HG02973 (cell line): ENCODE data around the gene FMOD.

Experiments
- ATAC-seq: cut with Tn5 transposase; IDR thresholded peaks from one replicate; pipeline ENCODE4 v1.9.1; 2021; ENCODE audit warnings: moderate library complexity; ENCODE audit not compliant: unreplicated experiment

Gene FMOD

DNA sequence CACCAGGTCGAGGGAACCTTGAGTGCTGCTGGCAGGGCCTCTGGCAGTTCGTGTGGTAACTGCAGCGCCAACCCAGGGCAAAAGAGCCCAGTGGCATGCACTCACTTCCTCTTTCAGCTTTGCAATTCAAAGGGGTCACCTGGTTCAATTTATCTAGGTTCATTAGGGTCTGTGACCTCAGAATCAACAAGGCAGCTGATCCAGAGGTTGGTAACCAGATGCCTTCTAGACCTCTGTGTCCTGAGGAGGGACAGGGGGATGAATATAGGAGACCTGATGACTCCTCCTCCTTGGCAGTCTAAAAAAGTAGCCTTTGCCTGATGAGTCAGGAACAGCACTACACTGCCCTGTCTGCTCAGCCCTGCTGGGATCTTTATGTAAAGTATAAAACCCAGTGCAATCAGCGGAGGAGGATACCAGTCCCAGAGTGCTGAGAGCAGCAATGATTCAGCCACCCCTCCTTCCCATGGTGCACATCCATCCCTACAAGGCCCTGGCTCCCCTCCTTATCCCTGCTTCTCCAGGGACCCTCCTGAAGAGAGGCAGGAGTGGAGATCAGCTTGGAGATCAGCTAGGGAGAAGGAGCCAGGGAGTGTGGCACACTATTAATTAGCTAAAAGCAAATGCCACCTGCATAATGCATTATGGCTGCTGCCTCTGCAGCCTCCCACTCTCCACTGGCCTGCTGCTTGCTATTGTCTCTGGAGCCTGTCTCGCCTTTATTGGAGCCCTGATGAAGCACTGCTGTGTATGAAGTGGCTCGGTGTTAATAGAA lies 11.2 kb upstream of the FMOD start:
- no peak for ATAC-seq

DNA sequence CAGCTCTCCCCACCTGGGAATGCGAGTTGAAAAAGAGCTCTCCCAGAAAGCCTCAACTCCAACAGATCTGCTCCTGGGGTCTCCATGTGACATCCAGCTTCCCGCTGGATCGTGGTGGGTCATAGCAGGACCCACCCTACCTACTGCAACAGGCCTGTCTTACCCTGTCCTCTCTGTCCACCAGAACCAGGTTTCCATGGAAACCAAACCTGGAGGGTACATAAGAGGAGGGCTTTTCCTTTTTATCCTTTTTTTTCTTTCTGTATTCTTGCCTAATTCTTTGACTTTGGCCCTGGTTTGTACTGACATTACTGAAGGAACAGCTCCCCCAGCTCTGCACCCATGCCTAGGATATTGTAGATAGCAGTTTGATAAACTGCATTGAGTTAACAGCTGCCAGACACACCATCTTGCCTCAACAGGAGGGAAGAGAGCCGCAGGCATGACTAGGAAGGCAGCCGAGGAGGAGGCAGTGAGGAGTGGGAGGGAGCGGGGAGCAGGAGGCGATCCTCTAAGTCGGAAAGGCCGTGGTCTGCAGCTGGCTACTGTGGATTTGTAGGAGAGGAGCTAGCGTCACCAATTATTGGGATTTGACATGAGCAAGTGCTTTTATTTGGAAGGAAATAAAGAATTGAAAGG lies 9.7 kb upstream of the FMOD start:
- no peak for ATAC-seq

DNA sequence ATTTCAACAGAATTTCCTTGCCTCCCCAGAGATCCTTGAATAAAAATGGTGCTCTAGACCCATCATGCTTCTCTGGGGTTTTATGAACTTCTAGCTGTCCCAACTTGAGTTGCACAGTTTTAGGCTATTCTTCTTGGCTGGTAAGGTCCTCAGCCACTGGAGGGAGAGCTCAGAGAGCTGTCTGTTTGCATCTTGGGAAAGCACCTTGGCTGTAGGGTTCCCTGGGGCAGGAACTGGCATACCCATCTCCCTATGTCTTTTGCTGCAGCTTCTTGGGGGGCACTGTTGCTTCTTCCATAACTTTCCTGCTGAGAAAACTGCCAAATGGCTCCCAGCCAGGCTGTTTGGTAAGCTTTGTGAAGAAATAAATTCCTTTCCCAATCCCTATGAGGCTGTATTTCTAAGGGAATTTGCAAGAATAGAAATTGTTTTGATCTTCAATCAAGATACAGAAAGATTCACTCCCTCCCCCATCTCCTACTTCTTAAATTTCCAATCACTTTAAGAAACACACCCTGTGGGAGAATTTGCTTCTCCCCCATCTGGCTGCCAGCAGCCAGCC lies 8.2 kb upstream of the FMOD start:
- ATAC-seq: no peak

DNA sequence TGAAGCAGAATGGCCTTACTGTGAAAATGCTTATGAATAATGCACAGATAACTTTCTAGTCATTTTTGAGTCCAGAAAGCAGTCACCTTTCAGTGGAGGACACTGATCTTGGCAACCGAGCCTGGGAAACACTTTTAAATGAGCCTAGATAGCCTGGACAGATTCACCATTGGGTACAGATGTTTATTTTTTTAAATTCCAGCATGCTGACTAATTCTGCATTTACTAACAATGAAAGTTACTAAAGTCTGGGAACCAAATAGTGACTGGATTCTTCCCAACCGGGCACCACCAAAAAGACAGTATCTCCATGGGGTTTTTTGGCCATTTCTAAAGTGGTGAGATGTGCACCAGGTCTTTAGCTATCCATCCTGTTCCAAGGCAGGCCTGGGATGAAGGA lies 3.3 kb upstream of the FMOD start:
- no peak for ATAC-seq

DNA sequence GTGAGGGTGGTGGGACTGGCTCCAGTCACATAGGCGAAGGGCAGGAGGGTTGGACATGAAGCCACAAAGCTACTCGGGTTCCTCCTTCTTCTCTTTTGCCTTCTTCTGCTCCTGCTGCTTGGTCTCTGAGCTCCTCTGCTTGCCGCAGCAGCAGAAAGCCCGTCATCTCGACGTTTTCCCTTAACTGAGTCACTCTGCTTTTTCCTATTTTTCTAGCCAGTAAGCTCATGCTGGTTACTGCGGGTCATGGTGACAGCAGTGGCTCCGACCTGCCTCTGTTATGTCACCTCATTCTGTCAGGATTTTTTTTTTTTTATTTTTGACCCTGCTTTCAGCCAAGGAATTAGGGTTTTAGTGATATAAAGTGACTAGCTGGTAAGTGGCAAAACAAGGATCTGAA lies 2.6 kb upstream of the FMOD start:
- ATAC-seq: no peak

DNA sequence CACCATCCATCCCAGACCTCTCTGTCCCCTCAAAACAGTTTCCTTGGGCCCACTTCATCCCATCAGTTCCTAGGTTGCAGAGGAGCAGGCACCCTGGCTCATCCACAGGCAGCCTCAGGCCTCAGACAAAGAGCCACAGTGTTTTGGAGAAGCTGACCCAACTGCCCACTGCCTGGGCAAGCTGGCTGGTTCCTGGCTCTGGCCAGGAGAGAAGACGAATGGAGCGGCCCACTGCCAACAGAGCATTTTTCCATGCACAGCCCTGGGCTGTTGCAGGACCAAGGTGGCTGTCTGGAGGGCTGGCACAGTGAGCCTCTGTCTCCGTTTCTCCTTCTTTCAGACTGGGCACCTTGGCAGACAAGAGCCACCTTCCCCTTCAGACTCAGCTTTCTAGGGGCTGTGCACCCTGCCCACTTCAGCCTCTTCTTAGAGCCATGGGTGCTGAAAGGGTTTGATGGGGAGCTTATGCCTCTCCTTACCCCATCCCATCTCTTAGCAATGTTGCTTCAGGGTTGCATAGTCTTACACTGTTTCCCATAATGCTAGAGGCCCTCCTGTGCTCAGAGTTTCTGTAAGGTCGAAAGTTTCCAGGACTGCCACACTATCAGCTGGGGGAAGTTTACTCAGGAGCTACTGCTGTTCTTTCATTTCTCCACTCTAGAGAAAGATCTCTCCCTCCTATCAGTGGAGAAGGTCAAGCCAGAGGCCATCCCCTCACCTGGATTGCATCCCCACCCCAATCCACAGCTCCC lies 973 bp downstream of the FMOD start:
- no peak for ATAC-seq

DNA sequence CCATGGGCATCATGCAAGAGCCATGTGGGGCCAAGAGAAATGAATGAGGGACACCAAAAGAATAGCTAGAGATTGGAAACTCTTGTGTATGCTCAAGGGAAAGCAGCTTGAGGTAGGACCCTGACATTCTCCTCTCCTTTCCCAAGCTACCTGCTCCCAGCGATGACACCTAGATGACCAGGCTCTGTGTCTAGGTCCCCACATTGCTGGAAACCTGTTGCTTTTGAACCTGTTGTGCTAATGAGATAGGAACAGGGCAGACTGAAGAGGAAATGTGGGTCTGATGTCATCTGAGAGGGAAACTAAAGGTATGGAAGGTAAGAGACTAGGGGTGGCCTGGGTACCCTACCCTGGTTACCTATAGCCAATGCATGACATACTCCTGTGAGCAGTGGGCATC lies 1.8 kb downstream of the FMOD start:
- no peak for ATAC-seq

DNA sequence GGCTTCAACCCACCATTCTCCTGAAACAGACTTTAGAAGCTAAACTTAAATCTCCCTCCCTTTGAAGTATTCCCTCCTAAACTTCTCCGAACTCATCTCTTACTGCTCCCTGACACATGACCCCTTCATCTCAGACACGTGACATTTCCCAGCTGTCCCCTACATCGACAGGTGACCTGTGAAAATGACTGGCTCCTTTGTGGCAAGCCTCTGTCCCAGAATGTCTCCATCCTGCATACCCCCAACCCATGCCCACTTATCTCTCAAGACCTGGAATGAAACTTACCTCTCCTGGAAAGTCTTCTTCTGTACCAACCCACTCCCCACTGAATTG lies 4.2 kb downstream of the FMOD start:
- no peak for ATAC-seq

DNA sequence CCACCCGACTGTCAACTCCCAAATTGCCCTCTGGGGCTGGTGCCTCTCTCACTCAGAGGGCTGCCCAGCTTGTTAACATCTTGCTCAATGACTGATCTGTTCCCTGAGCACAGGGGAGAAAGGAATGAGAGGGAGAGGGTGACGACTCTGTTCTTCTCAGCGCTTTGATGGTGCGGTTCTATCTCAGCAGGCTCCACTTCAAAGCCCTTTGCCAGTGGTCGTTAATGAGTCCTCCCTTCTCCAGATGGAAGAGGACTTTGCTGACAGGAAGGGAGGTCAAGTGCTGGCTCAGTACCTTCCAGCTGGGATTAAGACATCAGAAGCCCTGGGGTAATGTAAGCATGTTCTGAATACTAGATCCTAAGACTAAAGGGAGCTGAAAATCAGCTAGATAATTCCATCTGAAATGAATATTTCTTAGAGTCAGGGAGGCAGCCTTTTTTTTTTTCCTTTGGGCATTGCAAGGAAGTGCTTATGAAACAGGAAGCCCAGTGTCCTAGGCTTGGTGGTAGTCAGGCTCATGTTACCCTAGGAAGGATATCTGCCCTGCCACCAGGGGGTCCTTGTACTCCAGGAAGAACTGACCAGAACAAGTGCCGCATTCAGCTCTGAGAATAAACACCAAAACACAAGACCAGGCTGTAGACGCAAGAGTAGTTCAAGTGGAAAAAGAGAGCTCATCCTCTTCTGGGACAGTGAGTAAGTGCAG lies 4.7 kb downstream of the FMOD start:
- ATAC-seq: no peak

DNA sequence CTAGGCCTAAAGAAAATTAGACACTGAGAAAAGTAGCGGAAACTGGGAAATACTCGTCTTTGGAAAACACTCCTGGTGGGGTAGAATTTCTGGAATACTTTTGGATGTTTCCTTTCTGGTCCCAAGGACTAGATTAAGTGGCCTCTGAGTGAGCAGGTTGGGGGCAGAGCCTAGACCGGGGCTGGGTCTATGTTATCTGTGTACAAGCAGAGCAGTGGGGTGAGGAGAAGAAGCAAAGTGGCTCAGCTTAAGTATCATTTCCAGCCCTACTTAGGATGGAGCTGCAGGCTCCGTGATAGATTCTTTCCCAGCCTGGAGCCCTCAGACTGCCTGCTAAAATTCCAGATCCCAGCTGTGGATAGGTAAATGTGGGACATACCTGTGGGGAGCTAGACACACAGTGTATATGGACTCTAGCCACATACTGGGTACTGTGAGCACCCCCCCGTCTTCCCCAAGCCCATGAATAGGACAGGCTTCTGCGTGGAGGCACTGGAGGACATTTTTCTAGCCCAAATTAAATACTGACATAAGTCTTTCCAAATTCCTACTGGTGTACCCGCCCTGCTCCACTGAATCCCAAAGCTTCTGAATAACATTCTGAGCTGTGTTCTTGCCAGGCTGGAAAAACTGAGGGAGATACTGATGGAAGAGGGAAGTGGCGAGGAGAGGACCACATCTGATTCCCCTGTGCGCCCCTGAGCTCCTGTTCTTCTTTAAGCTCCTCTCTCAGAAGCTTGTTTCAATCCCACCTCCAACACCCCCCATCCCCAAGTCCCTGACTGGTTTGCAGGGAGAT lies 6.8 kb downstream of the FMOD start:
- no peak for ATAC-seq

DNA sequence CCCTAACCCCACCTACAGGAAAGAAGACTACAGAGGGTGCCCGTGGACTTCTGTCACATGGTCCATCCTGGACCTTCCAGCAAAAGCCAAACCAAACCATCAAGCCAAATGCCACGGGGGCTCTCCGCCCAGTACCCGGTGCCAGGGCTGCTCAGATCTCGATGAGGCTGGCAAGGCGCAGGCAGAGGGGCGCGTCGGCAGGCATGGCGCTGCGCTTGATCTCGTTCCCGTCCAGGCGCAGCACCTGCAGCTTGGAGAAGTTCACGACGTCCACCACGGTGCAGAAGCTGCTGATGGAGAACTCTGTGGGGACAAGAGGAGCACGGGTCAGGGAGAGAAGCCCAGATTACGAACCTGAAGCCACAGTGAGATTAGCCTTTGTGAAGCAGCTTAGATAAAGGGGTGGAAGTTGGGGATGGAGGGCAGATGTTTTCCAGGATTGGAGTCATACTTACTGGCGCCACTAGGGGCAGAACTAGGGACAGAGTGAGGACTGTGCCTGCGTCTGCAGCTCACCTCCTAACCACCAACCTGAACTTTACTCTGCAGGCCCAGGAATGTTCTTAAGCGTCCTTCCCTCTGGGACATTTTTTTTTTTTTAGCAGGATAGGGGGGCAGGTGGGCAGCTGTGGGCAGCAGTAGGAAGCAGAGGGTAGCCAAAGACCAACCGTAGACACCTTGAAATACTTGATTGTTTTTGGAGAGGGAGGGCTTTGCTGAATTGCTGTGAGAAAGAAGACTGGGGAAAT lies 8.6 kb downstream of the FMOD start:
- ATAC-seq: no peak

DNA sequence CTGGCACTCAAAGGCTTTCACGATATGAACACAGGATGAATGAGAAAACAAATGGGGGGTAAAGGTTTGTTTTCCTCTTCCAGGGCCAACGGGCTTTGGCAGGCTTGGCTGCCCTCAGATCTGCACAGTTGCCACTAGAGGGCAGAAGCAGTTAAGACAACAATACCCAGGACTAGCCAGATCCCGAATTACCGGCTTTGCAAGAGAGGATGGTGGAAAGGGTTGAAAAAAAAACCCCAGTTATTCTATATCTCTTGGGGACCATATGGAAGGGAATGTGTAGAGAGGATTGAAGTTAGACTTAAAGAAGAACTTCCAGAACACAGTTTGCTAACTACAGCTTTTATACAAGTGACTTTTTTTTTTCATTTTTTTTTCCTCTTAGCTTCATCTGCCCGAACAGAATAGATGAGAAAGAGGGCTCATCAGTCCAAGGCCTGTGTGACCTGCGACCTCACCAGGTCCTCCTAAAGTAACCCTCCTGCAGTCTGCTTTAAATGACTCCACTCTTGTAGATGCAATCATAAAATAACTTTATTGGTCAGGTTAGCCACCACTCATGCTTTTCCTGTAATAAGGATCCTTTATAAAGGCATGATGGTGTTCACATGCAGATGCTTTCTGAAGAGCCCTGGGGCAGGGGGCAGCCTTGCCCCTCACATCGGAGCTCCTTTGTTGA lies 10.7 kb downstream of the FMOD start:
- no peak for ATAC-seq

DNA sequence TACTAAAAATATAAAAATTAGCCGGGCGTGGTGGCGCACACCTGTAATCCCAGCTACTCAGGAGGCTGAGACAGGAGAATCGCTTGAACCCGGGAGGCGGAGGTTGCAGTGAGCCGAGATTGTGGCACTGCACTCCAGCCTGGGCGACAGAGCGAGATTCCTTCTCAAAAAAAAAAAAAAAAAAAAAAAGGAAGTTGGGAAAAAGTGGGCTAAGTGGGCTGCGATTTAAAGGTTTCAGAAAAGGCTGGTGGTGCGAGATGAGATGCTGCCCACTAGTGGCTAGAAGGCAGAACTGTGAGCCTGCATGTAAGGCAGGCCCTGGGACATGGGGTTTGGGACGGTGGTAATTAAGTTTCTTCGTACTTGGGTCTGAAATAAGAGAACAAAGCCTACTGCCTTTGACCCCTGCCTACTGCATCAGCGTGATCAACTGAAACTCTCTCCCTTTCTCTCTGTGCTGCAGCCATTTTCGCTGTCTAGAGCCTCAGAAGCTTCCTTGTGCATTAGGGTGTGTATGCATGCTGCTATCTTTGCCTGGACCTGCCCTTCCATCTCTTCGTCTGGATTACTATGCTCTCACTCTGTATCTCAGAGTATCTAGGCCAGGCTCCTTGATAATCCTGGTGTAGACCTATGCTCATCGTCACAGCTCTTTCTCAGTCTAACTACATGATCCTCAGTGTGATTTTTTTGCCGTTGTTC lies 12.4 kb downstream of the FMOD start:
- no peak for ATAC-seq

DNA sequence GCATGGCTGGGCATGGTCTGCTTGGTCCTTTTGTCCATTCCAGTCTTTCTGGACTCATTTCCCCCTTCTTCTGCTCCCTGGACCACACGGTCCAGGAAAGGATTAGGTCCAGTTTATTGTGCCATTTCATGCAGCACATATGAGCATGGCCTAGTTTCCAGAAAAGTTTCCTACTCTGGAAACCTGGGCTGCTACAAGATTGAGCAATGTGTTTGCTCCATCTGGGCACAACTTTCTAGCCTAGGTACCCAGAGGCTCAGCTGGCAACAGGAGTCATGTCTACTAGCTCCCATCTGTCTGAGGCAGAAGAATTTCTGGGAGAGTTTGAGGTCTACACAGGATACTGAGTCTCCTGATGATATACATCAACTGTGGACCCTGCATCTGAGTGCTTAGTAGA lies 14.8 kb downstream of the FMOD start:
- ATAC-seq: no peak

DNA sequence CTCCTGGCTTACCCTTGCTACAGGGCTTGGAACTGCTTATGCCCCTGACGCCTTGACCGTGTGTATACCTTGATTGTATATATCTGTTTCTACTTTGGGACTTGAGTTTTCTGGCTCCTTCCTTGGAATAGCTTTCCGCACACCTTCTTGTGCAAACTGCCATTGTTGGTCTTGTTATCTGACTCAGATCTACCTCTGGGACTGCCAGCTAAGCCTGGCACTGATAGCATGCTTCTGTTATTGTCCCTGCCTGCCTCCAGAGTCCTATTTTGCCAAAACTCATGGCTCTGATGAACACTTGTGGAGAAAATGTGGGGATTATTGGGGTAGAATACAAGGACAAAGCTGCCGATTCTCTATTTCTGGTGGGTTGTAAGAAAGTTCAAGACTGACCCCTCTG lies 15.4 kb downstream of the FMOD start:
- no peak for ATAC-seq

DNA sequence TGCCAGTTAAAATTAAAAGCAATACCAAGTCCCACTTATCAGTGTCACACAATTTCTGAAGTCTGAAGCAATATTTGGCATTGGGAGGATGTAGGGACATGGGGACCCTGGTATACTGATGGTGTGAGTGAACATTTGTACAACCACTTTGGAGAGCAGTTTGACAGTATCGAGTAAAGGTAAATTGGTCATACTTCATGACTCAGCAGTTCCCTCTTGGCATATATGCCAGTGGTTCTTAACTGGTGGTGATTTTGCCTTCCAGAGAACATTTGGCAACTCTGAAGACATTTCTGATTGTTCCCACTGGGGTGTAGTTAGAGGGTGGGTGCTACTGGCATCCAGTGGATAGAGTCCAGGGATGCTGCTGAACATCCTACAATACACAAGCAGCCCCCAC lies 19.7 kb downstream of the FMOD start:
- ATAC-seq: no peak

DNA sequence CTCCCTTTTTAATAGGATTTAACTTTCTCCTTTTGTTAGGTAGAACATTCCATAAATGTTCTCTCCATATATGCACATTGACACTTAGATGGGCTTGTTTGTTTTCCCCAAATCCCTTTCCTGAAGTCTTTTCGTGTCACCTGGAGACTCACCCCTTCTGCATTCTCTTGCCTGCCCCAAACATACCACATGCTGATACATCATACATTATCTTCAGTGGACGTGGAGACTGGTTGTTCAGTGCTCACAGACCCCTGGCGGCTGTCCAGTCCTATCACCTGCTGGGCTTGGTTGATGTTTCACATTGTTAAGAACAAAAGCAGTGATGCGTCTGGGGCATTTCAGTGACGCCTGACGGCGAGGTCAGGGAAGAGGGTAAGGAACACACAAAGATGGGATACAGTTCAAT lies 22.2 kb downstream of the FMOD start:
- ATAC-seq: no peak

DNA sequence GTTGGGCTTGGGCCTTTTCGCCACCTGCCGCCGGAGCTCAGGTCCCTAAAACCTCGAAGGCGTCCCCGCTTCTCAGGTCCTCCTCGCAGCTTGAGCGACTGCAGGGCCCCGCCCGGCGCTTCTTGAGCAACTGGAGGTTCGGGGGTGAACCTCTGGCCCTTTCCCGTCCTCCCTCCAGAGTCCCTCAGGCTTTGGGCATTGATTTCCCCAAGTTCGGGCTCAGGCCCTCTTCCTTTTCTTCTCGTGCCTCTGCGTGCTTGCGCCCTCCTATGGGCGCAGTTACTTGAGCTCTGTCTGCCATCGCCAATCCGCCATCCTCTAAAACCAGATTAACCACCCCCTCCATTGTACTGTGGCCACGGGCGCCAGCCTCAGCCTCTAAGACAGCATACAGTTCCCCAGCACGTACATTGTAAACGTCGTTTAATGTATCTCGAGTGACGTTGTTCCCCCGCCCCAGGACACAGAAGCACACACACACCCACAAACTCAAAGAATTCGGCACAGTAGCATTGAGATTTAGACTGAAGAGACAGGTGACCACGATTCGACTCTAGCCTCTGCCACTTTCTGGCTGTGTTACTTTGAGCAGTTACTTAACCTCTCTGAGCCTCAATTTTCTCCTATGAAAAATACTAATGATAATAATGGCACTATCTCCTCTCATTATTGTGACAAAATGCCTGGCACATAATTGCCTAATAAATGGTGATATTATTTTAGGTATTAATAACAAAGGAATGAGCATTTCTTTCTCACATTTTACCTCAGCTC lies 23.1 kb downstream of the FMOD start:
- ATAC-seq: peak; percentile 21
